ENCODE data around the gene MMADHC.
A peak's percentile ranks its signal among the peaks of the same experiment; 100 is the strongest.

MMADHC gene

DNA sequence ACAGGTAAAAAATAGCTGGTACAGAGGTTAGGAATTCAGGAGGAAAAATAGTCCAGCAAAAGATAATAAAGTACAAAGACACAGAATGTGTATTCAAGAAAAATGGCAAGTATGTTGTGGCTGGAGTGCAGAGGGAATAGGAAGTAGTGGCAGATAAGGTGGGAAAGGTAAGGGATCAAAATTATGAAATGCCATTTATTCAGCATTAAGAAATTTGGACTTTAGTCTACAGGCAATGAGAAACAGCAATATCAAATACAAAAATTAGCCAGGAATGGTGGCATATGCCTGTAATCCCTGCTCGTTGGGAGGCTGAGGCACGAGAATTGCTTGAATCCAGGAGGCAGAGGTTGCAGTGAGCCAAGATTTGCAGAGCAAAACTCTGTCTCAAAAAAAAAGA is 10.3 kb downstream of the MMADHC start:
- DNase-seq (ENCODE audit: extremely low read depth, insufficient read length): no peak

DNA sequence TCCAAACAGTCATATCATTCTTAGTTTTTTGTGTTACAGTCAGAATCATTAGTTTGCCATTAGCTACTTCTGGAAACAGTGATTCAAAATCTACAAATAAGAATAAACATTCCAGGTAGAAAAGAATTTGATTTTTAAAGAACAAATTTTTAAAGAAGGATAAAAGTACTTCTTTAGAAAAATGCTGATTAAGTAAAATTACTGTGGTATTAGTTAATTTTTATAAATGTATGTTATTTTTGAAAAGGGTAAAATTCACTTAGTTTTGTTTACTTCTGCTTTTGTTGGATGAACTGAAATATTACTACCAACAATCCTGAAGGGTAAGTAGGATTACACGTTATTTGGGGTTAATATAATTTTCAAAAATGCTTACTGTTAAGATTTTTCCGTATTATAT is 11.8 kb downstream of the MMADHC start:
- Histone ChIP-seq H3K4me3 (replicated peaks; ENCODE audit: low read depth, low read length) (no peak overlapping the region), H3K27me3 (replicated peaks; ENCODE audit: control insufficient read depth, insufficient read depth, low read length) (no peaks in the 10 kb centered on the region), H3K36me3 (ENCODE audit: control insufficient read depth, insufficient read depth, low read length) (peaks cover 11% of the 10 kb centered on the region)
- TF ChIP-seq CTCF (IDR thresholded peaks at IDR 0.05; ENCODE audit: insufficient read depth, low read length, poor library complexity, severe bottlenecking): no peak
- DNase-seq (ENCODE audit: extremely low read depth, insufficient read length): no peak

More for the DNA sequence above, 10.3 kb downstream of the MMADHC start:
- TF ChIP-seq CTCF (IDR thresholded peaks at IDR 0.05; ENCODE audit: insufficient read depth, low read length, poor library complexity, severe bottlenecking): no peak
- Histone ChIP-seq H3K36me3 (ENCODE audit: control insufficient read depth, insufficient read depth, low read length) (peaks cover 12% of the 10 kb centered on the region), H3K4me3 (replicated peaks; ENCODE audit: low read depth, low read length) (no peak overlapping the region), H3K27me3 (replicated peaks; ENCODE audit: control insufficient read depth, insufficient read depth, low read length) (no peaks in the 10 kb centered on the region)

GRCh38 chr2:149575277-149575676 is 12.3 kb downstream of the MMADHC start:
- TF ChIP-seq CTCF (IDR thresholded peaks at IDR 0.05; ENCODE audit: insufficient read depth, low read length, poor library complexity, severe bottlenecking): no peak
- Histone ChIP-seq H3K36me3 (ENCODE audit: control insufficient read depth, insufficient read depth, low read length) (peaks cover 11% of the 10 kb centered on the region), H3K4me3 (replicated peaks; ENCODE audit: low read depth, low read length) (no peak overlapping the region), H3K27me3 (replicated peaks; ENCODE audit: control insufficient read depth, insufficient read depth, low read length) (no peaks in the 10 kb centered on the region)
- DNase-seq (ENCODE audit: extremely low read depth, insufficient read length): no peak

DNA sequence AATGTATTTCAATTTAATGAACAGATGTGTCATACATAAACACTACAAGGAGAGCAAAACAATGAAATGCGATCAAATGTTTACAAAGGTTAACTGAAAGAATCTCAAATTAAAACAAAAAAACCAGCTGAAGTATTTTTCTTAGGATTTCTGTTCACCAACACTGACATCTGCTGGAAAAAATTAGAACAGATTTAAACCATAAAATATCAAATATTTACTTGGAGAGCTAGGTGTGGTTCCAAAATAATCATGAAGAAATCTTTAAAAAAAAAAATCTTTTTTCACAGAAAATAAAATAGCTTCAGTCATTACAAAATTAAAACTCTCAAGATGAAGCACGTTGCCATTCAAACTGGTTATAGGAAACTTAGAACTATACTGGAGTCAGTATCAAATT is 13.8 kb downstream of the MMADHC start:
- no peak overlapping the region for H3K4me3 ChIP-seq (replicated peaks; ENCODE audit: low read depth, low read length)
- peak; percentile 8 for TF ChIP-seq CTCF (IDR thresholded peaks at IDR 0.05; ENCODE audit: insufficient read depth, low read length, poor library complexity, severe bottlenecking)
- peaks cover 9% of the 10 kb centered on the region for H3K36me3 ChIP-seq (ENCODE audit: control insufficient read depth, insufficient read depth, low read length)
- DNase-seq (ENCODE audit: extremely low read depth, insufficient read length): no peak
- H3K27me3 ChIP-seq (replicated peaks; ENCODE audit: control insufficient read depth, insufficient read depth, low read length): no peaks in the 10 kb centered on the region

GRCh38 chr2:149572102-149572953 is 15.2 kb downstream of the MMADHC start:
- no peak overlapping the region for H3K4me3 ChIP-seq (replicated peaks; ENCODE audit: low read depth, low read length)
- TF ChIP-seq CTCF (IDR thresholded peaks at IDR 0.05; ENCODE audit: insufficient read depth, low read length, poor library complexity, severe bottlenecking): no peak
- peaks cover 7% of the 10 kb centered on the region for H3K36me3 ChIP-seq (ENCODE audit: control insufficient read depth, insufficient read depth, low read length)
- H3K27me3 ChIP-seq (replicated peaks; ENCODE audit: control insufficient read depth, insufficient read depth, low read length): no peaks in the 10 kb centered on the region
- DNase-seq (ENCODE audit: extremely low read depth, insufficient read length): no peak

All from GM06990 (cell line).